ENCODE results near the gene ADRM1.

DNA sequence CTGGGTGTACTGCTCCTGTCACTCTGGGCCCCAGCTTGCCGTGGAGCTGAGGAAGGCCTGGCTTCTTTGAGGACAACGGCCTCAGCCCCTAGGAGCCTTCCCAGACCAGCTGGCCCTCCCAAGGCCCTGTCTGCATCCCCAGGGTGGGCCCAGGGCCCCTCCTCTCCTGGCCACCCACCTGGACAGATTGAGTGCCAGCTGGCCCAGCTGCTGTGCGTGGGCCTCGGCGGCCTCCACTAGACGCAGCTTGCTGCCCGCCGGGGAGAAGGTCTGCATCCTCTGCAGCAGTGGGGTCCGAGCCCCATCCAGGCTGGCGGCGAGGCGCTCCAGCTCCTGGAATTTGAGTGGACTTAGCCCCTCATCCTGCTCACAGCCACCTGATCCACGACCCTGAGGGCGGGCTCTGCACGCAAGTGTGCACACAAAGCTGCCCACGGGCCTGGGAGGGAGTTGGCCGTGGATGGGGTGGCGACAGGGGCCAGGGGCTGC is 14.4 kb downstream of the ADRM1 start:
- TF ChIP-seq, protein P1, sequence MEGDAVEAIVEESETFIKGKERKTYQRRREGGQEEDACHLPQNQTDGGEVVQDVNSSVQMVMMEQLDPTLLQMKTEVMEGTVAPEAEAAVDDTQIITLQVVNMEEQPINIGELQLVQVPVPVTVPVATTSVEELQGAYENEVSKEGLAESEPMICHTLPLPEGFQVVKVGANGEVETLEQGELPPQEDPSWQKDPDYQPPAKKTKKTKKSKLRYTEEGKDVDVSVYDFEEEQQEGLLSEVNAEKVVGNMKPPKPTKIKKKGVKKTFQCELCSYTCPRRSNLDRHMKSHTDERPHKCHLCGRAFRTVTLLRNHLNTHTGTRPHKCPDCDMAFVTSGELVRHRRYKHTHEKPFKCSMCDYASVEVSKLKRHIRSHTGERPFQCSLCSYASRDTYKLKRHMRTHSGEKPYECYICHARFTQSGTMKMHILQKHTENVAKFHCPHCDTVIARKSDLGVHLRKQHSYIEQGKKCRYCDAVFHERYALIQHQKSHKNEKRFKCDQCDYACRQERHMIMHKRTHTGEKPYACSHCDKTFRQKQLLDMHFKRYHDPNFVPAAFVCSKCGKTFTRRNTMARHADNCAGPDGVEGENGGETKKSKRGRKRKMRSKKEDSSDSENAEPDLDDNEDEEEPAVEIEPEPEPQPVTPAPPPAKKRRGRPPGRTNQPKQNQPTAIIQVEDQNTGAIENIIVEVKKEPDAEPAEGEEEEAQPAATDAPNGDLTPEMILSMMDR (IDR thresholded peaks at IDR 0.05), result no peak
- no peak for TF ChIP-seq POLR2A (IDR thresholded peaks at IDR 0.05)
